GM12878 (cell line): ENCODE measurements around the gene GBGT1. TPM values are rescaled to one million over a fixed set of nuclear protein-coding genes. Genes with fewer than 3 reads are reported as not detected.

Experiments
- ATAC-seq: fragments of 200-7000 bp; cut with Tn5 transposase; 3 replicates; pipeline ENCODE4 v1.9.1; 2020; ENCODE audit warnings: mild to moderate bottlenecking, moderate library complexity
- BruUV-seq: library from RNA; stranded (reverse); fragments of 400-500 nt; replicated peaks from 2 replicates; lab custom pipeline; 2021; lab: Mats Ljungman, UMichigan
- CTCF ChIA-PET: fragments of 300-600 bp; sonication (Branson Sonifier 250); formaldehyde crosslinking; extraction: SDS; loops from one replicate; lab custom pipeline; 2021; ENCODE audit warnings: inconsistent platforms; lab: Yijun Ruan, JAX
- POLR2A ChIA-PET: fragments of 350-600 bp; formaldehyde crosslinking; extraction: SDS; loops from one replicate; lab custom pipeline; 2021; ENCODE audit warnings: inconsistent platforms; lab: Charles Lee
- RAD21 ChIA-PET: fragments of 300-600 bp; sonication (Branson Sonifier 250); formaldehyde crosslinking; loops from one replicate; lab custom pipeline; 2023; ENCODE audit warnings: antibody characterized with exemption; ENCODE audit not compliant: unreplicated experiment; lab: Charles Lee
- SMC1A ChIA-PET: fragments of 300-600 bp; sonication (Branson Sonifier 250); formaldehyde crosslinking; loops from one replicate; lab custom pipeline; 2023; ENCODE audit not compliant: unreplicated experiment, uncharacterized antibody; lab: Charles Lee
- DNase-seq: peaks from one replicate; pipeline ENCODE4 v3.0.0-alpha.2; 2011; ENCODE audit warnings: low read depth, low spot score
- FAIRE-seq: peaks from 3 replicates; lab custom pipeline; 2011; peaks lifted over from hg19 to GRCh38; lab: Jason Lieb, UNC
- H2AFZ ChIP-seq: 2 replicates; pipeline ENCODE4 v1.6.0; 2011; ENCODE audit warnings: low read depth, low read length, control low read depth; ENCODE audit not compliant: control insufficient read depth
- H3K27ac ChIP-seq: 2 replicates; pipeline ENCODE4 v1.5.1; 2011; ENCODE audit warnings: control low read depth; ENCODE audit not compliant: control insufficient read depth, insufficient read depth
- H3K27me3 ChIP-seq, 2 experiments: replicated peaks in 1 of 2; 2 replicates each; pipeline versions ENCODE4 v1.6.0 to v1.6.1; 2011; ENCODE audit warnings: low read length in 1 of 2; ENCODE audit not compliant: control insufficient read depth in 2 of 2, insufficient read depth in 2 of 2
- H3K36me3 ChIP-seq, 2 experiments: 2 replicates each; pipeline ENCODE4 v1.5.1; 2011; ENCODE audit warnings: low read length in 1 of 2; ENCODE audit not compliant: control insufficient read depth in 2 of 2, insufficient read depth in 2 of 2
- H3K4me1 ChIP-seq: 2 replicates; pipeline ENCODE4 v1.6.1; 2011; ENCODE audit warnings: mild to moderate bottlenecking, low read length, moderate library complexity, mixed read lengths; ENCODE audit not compliant: control insufficient read depth, insufficient read depth
- H3K4me2 ChIP-seq: 2 replicates; pipeline ENCODE4 v1.6.0; 2011; ENCODE audit warnings: control low read depth; ENCODE audit not compliant: control insufficient read depth, insufficient read depth
- H3K4me3 ChIP-seq: fragments of 200-600 bp; sonication (generic); 2 replicates; pipeline ENCODE4 v1.5.1; 2016
- H3K79me2 ChIP-seq: 2 replicates; pipeline ENCODE4 v1.6.0; 2011; ENCODE audit warnings: low read length; ENCODE audit not compliant: control insufficient read depth, insufficient read depth
- H3K9ac ChIP-seq: 2 replicates; pipeline ENCODE4 v1.8.0; 2011; ENCODE audit warnings: low read length, control low read depth, mixed read lengths; ENCODE audit not compliant: control insufficient read depth, insufficient read depth
- H3K9me3 ChIP-seq: replicated peaks from 3 replicates; pipeline ENCODE4 v1.5.1; 2011; ENCODE audit warnings: mild to moderate bottlenecking, low read length; ENCODE audit not compliant: control insufficient read depth, insufficient read depth
- H4K20me1 ChIP-seq: 2 replicates; pipeline ENCODE4 v1.6.0; 2011; ENCODE audit not compliant: control insufficient read depth, insufficient read depth
- ATF7 ChIP-seq: fragments of 450-650 bp; IDR thresholded peaks from 2 replicates; pipeline ENCODE4 v1.6.1; 2016; ENCODE audit warnings: low read depth, mild to moderate bottlenecking
- BRCA1 ChIP-seq: IDR thresholded peaks from 2 replicates; pipeline ENCODE4 v1.6.1; 2011; ENCODE audit warnings: low read depth, low read length, improper control_type of control experiment
- HCFC1 ChIP-seq: fragments of 150-350 bp; IDR thresholded peaks from 2 replicates; pipeline ENCODE4 v1.6.1; 2014; ENCODE audit warnings: low read length
- MLLT1 ChIP-seq: fragments of 450-650 bp; IDR thresholded peaks from 2 replicates; pipeline ENCODE4 v1.6.1; 2016; ENCODE audit warnings: mild to moderate bottlenecking
- NRF1 ChIP-seq: conservative IDR thresholded peaks from 2 replicates; pipeline ENCODE4 v1.6.1; 2011; ENCODE audit warnings: mild to moderate bottlenecking, low read depth, low read length, improper control_type of control experiment
- RAD21 ChIP-seq: IDR thresholded peaks from 2 replicates; pipeline ENCODE4 v1.6.1; 2011; ENCODE audit warnings: mild to moderate bottlenecking, low read depth, low read length, moderate library complexity; ENCODE audit not compliant: insufficient read depth
- RELB ChIP-seq: fragments of 450-650 bp; IDR thresholded peaks from 2 replicates; pipeline ENCODE4 v1.6.1; 2017; ENCODE audit warnings: low read depth, mild to moderate bottlenecking, moderate library complexity
- RFX5 ChIP-seq: IDR thresholded peaks from 2 replicates; pipeline ENCODE4 v1.6.1; 2011; ENCODE audit warnings: low read depth, low read length, improper control_type of control experiment
- SREBF2 ChIP-seq: IDR thresholded peaks from 2 replicates; pipeline ENCODE4 v1.6.1; 2012; ENCODE audit warnings: mild to moderate bottlenecking, low read length
- TARDBP ChIP-seq: IDR thresholded peaks from 2 replicates; pipeline ENCODE4 v1.6.1; 2016; ENCODE audit warnings: borderline replicate concordance
- YBX1 ChIP-seq: fragments of 450-650 bp; IDR thresholded peaks from 2 replicates; pipeline ENCODE4 v1.6.1; 2016; ENCODE audit warnings: antibody characterized with exemption
- ZNF207 ChIP-seq: fragments of 450-650 bp; IDR thresholded peaks from 2 replicates; pipeline ENCODE4 v1.6.1; 2014; ENCODE audit warnings: antibody characterized with exemption, mild to moderate bottlenecking, borderline replicate concordance
- WGBS: methylation state at CpG from one replicate; pipeline ENCODE4 v1.1.6; 2016; ENCODE audit warnings: low lambda C conversion rate; ENCODE audit not compliant: insufficient replicate concordance, insufficient coverage; ENCODE audit errors: missing lambda C conversion rate; 5-methylcytosine and 5-hydroxymethylcytosine counted together
- in situ Hi-C: fragments of 300-500 bp; cut with MboI; formaldehyde crosslinking; loops from 9 replicates; pipeline ENCODE4 v1.14.3; 2018; ENCODE audit warnings: mixed read lengths
- intact Hi-C: fragments of 100-400 bp; cut with micrococcal nuclease; formaldehyde crosslinking; loops from one replicate; pipeline ENCODE4 v1.14.2; 2022; ENCODE audit not compliant: unreplicated experiment
- polyA plus RNA-seq, 11 experiments: library from polyadenylated mRNA; depleted of rRNA in 4 of 11; unstranded in 6 of 11; stranded (reverse) in 5 of 11; fragments of >200 nt; fragmentation: Nextera tagmentation in 4 of 11; fragmentation: Illumina TruSeq in 1 of 11; extraction: Ambion mirVana in 4 of 11; extraction: Trizol in 1 of 11; gene quantifications; 1 replicate in 1 of 11; 2 replicates in 10 of 11; pipeline versions ENCODE4 v1.2.1 to v1.2.3, GENCODE V29; 2011 to 2016; ENCODE audit warnings: inconsistent platforms in 2 of 11, missing spikeins in 2 of 11, low read depth in 1 of 11
- total RNA-seq, 4 experiments: library from RNA; depleted of rRNA in 3 of 4; stranded (reverse); fragments of >200 nt in 3 of 4; fragmentation: Illumina TruSeq in 1 of 4; extraction: Trizol in 1 of 4; gene quantifications; 2 replicates each; pipeline versions ENCODE4 v1.2.1 to v1.2.3, GENCODE V29; 2013 to 2021

Gene GBGT1
- total and polyA plus RNA-seq, 10 of the 15 experiments (the other 5 are each of a cell fraction or from before 2014, with no cell fraction given): 0.08 to 1.9 (median 0.49) TPM

- no peak for TF ChIP-seq NRF1
- TF ChIP-seq ZNF207: no peak
- no peak for TF ChIP-seq YBX1
- TF ChIP-seq RFX5: no peak
- no peak for TF ChIP-seq HCFC1
- TF ChIP-seq ATF7: no peak
- no peak for TF ChIP-seq RAD21
- no peak for TF ChIP-seq MLLT1
- TF ChIP-seq RELB: no peak
- TF ChIP-seq TARDBP: no peak
- no peak for TF ChIP-seq SREBF2
- no peak for TF ChIP-seq BRCA1
- ChIA-PET CTCF (interaction anchor here (0.6 to 22.5 kb wide), 2 partner anchors 37 to 130 kb away, joined by 4 to 401 read pairs; no protein-coding TSS in a partner anchor), RAD21 (interaction anchor here (0.5 to 14.4 kb wide), 2 partner anchors 37 to 137 kb away, joined by 3 to 219 read pairs; no protein-coding TSS in a partner anchor), POLR2A (interaction anchor here (0.5 to 0.9 kb wide), 2 partner anchors 10 to 61 kb away, joined by 4 to 6 read pairs; no protein-coding TSS in a partner anchor), SMC1A (interaction anchor here (1.7 kb wide), 1 partner anchor 35 kb away, joined by 9 read pairs; no protein-coding TSS in a partner anchor)
- no peak for DNase-seq
- Histone ChIP-seq H3K9me3 (no peaks in the 10 kb centered on the region), H3K4me2 (no peak overlapping the region), H3K79me2 (peaks cover 17% of the 10 kb centered on the region), H3K4me1 (peaks cover 18% of the 10 kb centered on the region), H2AFZ (no peak overlapping the region), H3K9ac (no peak overlapping the region), H3K27ac (no peak overlapping the region), H4K20me1 (no peaks in the 10 kb centered on the region), H3K36me3 (peaks cover 20 to 27% of the 10 kb centered on the region in 2 experiments), H3K4me3 (no peak overlapping the region), H3K27me3 (no peaks in the 10 kb centered on the region)
- intact Hi-C loops: no loop called here
- in situ Hi-C loops: loop anchor here (5.0 kb wide), 1 partner anchor 38 kb away; no protein-coding TSS in a partner anchor
- ATAC-seq: no peak
- BruUV-seq: no TSS peak
- FAIRE-seq: no peak
- 91% methylated on average over 14 of the region's 19 CpGs for WGBS
Observed at GRCh38 chr9:133108794-133109641, 54.7 kb downstream of the GBGT1 start.
